ACHN (cell line): ENCODE results near the gene SRL.

Experiments
- DNase-seq: peaks from one replicate; pipeline ENCODE4 v3.0.0-alpha.2; 2015
- in situ Hi-C: cut with HindIII; loops from 2 replicates; pipeline ENCODE4 v1.10.0; 2017; ENCODE audit warnings: low sequenced_read_pairs, low pct_ligation_motif_present, low pct_unique_long_range_greater_than_20kb

The SRL gene

GRCh38 chr16:4241928-4242283, at the start of gene SRL:
Gene SRL, minus strand, starts transcription at chr16:4242080. Its CDS starts 13 bp downstream, at chr16:4242067.
- no peak for DNase-seq

GRCh38 chr16:4290236-4290830, 48.5 kb upstream of the SRL start:
- peak; percentile 67 for DNase-seq
- in situ Hi-C loops, result no loop called here

More at GRCh38 chr16:4241928-4242283, at the start of gene SRL:
- in situ Hi-C loops, result no loop called here

GRCh38 chr16:4288148-4288921, 46.5 kb upstream of the SRL start:
- in situ Hi-C loops, result no loop called here
- peak; percentile 73 for DNase-seq

GRCh38 chr16:4285167-4285566, 43.3 kb upstream of the SRL start:
- in situ Hi-C loops, result no loop called here
- DNase-seq, result no peak

GRCh38 chr16:4283939-4284338, 42.1 kb upstream of the SRL start:
- in situ Hi-C loops, result no loop called here
- DNase-seq, result peak; percentile 31

GRCh38 chr16:4283441-4283840, 41.6 kb upstream of the SRL start:
- DNase-seq, result no peak
- in situ Hi-C loops, result no loop called here

GRCh38 chr16:4280625-4281024, 38.7 kb upstream of the SRL start:
- no peak for DNase-seq
- in situ Hi-C loops, result no loop called here

- no peak for DNase-seq
- in situ Hi-C loops, result no loop called here
These were observed 36.2 kb upstream of the SRL start for GRCh38 chr16:4277987-4278513.

- no peak for DNase-seq
- in situ Hi-C loops, result no loop called here
These were observed 34.0 kb upstream of the SRL start for GRCh38 chr16:4275861-4276260.

GRCh38 chr16:4273858-4274311, 32.0 kb upstream of the SRL start:
- DNase-seq, result peak; percentile 75
- in situ Hi-C loops, result no loop called here

GRCh38 chr16:4272114-4272956, 30.5 kb upstream of the SRL start:
- peak; percentile 39 for DNase-seq
- in situ Hi-C loops, result no loop called here

- in situ Hi-C loops, result no loop called here
- peak; percentile 95 for DNase-seq
These were observed 29.6 kb upstream of the SRL start for GRCh38 chr16:4271176-4272113.

GRCh38 chr16:4270595-4270994, 28.7 kb upstream of the SRL start:
- in situ Hi-C loops, result no loop called here
- DNase-seq, result no peak

- in situ Hi-C loops, result no loop called here
These were observed 28.2 kb upstream of the SRL start for GRCh38 chr16:4270091-4270490.

GRCh38 chr16:4266372-4266771, 24.5 kb upstream of the SRL start:
- peak; percentile 39 for DNase-seq
- in situ Hi-C loops, result no loop called here

More at GRCh38 chr16:4270091-4270490, 28.2 kb upstream of the SRL start:
- DNase-seq, result no peak

- in situ Hi-C loops, result no loop called here
- no peak for DNase-seq
These were observed 23.8 kb upstream of the SRL start for GRCh38 chr16:4265676-4266075.

GRCh38 chr16:4264546-4264945, 22.7 kb upstream of the SRL start:
- DNase-seq, result no peak
- in situ Hi-C loops, result no loop called here
